DND-41 (cell line): ENCODE measurements around the gene MIEN1.
"Not testable (repeated sequence)": the region's sequence is repeated elsewhere in the genome, so short reads cannot be mapped to it uniquely, and the experiment has no call there.

ENCODE experiments used
- ATAC-seq: fragments of 200-7000 bp; cut with Tn5 transposase; 3 replicates; pipeline ENCODE4 v1.9.1; 2021; ENCODE audit warnings: low read depth; ENCODE audit not compliant: insufficient read depth
- DNase-seq: peaks from one replicate; pipeline ENCODE4 v3.0.0-alpha.2; 2020
- H2AFZ ChIP-seq: 2 replicates; pipeline ENCODE4 v1.6.0; 2012; ENCODE audit warnings: low read depth, low read length
- H3K27ac ChIP-seq: 2 replicates; pipeline ENCODE4 v1.5.1; 2012; ENCODE audit warnings: low read length, inconsistent platforms
- H3K27me3 ChIP-seq: fragments of 200-600 bp; sonication (generic); 2 replicates; pipeline ENCODE4 v1.6.0; 2012; ENCODE audit warnings: low read length, mild to moderate bottlenecking, inconsistent platforms; ENCODE audit not compliant: insufficient read depth, poor library complexity
- H3K36me3 ChIP-seq: 2 replicates; pipeline ENCODE4 v1.5.1; 2012; ENCODE audit warnings: low read length, inconsistent platforms; ENCODE audit not compliant: insufficient read depth
- H3K4me1 ChIP-seq: 2 replicates; pipeline ENCODE4 v1.5.1; 2012; ENCODE audit warnings: mild to moderate bottlenecking, low read length; ENCODE audit not compliant: insufficient read depth
- H3K4me2 ChIP-seq: 2 replicates; pipeline ENCODE4 v1.6.0; 2012; ENCODE audit warnings: mild to moderate bottlenecking, moderate library complexity, low read length, inconsistent platforms; ENCODE audit not compliant: insufficient read depth
- H3K4me3 ChIP-seq, 2 experiments: fragments of 200-600 bp in 1 of 2; shearing (Covaris generic) in 1 of 2; 2 replicates each; pipeline ENCODE4 v1.5.1; 2012 to 2016; ENCODE audit warnings: inconsistent platforms in 2 of 2, low read length in 2 of 2, mild to moderate bottlenecking in 2 of 2, low read depth in 1 of 2, moderate library complexity in 1 of 2
- H3K79me2 ChIP-seq: 2 replicates; pipeline ENCODE4 v1.6.0; 2012; ENCODE audit warnings: low read length, inconsistent platforms; ENCODE audit not compliant: insufficient read depth
- H3K9ac ChIP-seq: 2 replicates; pipeline ENCODE4 v1.6.0; 2012; ENCODE audit warnings: low read depth, mild to moderate bottlenecking, inconsistent platforms, low read length, moderate library complexity
- H3K9me3 ChIP-seq: 2 replicates; pipeline ENCODE4 v1.5.1; 2012; ENCODE audit warnings: low read length, moderate library complexity, mild to moderate bottlenecking, inconsistent platforms; ENCODE audit not compliant: insufficient read depth, severe bottlenecking
- H4K20me1 ChIP-seq: 2 replicates; pipeline ENCODE4 v1.6.0; 2012; ENCODE audit warnings: low read length; ENCODE audit not compliant: insufficient read depth
- EZH2 ChIP-seq: IDR thresholded peaks from 3 replicates; pipeline ENCODE4 v1.6.1; 2012; ENCODE audit warnings: borderline replicate concordance, low read depth, mild to moderate bottlenecking, moderate library complexity, low read length, inconsistent platforms; ENCODE audit not compliant: severe bottlenecking
- TF ChIP-seq, protein P1 (sequence below): IDR thresholded peaks from 2 replicates; pipeline ENCODE4 v1.5.1; 2012; ENCODE audit warnings: borderline replicate concordance, low read length, moderate library complexity, mild to moderate bottlenecking; ENCODE audit not compliant: poor library complexity, severe bottlenecking; ENCODE audit errors: extremely low read depth

Gene MIEN1

DNA sequence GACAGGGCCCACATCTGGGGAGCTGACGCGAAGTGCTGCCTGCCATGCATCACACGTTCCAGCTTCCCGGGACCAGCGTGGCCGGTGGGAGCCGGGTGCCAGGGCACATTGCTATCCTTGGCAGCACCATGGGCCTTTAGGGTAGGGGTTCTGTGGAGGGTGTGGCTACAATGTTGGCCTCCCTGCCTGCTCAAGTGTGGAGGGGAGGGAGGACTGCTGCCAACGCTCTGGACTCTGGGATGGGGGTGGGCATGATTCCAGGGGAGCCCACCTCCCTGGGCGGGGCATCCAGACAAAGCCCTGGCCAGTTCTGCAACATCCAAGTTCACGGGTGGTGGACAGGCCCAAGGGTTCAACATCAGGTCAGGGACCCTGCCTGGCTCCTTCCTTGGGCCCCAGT, 21.3 kb upstream of the MIEN1 start:
- DNase-seq, result no peak
- H3K79me2 ChIP-seq, result no peaks in the 10 kb centered on the region
- no peaks in the 10 kb centered on the region for H3K9me3 ChIP-seq
- H3K27me3 ChIP-seq, result no peaks in the 10 kb centered on the region
- H3K4me1 ChIP-seq, result peaks cover 42% of the 10 kb centered on the region
- H3K4me2 ChIP-seq, result no peak overlapping the region
- H4K20me1 ChIP-seq, result no peaks in the 10 kb centered on the region
- H3K4me3 ChIP-seq, result no peak overlapping the region
- no peak overlapping the region for H3K27ac ChIP-seq
- H3K9ac ChIP-seq, result no peak overlapping the region
- no peak for ATAC-seq
- TF ChIP-seq, protein P1, sequence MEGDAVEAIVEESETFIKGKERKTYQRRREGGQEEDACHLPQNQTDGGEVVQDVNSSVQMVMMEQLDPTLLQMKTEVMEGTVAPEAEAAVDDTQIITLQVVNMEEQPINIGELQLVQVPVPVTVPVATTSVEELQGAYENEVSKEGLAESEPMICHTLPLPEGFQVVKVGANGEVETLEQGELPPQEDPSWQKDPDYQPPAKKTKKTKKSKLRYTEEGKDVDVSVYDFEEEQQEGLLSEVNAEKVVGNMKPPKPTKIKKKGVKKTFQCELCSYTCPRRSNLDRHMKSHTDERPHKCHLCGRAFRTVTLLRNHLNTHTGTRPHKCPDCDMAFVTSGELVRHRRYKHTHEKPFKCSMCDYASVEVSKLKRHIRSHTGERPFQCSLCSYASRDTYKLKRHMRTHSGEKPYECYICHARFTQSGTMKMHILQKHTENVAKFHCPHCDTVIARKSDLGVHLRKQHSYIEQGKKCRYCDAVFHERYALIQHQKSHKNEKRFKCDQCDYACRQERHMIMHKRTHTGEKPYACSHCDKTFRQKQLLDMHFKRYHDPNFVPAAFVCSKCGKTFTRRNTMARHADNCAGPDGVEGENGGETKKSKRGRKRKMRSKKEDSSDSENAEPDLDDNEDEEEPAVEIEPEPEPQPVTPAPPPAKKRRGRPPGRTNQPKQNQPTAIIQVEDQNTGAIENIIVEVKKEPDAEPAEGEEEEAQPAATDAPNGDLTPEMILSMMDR, result no peak
- TF ChIP-seq EZH2, result no peak
- H3K36me3 ChIP-seq, result no peaks in the 10 kb centered on the region
- H2AFZ ChIP-seq, result no peak overlapping the region

DNA sequence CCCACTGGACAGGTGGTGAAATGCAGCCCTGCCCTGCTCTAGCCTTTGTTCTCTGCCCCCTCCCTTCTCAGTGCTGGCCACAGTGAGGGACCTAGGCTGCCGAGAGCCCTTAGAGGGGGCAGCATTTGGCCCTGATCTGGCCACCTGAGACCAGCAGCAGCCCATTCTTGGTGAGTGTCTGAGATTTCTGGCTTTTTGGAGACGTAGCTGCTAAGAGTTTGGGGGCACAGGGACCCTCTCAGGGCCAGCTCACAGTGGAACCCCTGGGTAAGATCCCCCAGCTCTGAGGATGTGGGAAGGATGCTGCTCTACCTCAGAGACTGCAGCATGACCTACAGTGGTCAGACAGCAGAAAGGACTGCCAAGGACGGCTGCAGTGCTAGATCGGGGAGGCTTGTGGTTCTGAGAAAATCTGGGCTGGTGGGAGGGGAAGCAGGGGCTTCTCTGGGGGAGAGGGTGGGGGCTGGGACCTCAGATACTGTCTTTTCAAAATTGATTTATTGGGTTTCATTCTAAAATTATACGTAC, 20.7 kb upstream of the MIEN1 start:
- no peaks in the 10 kb centered on the region for H3K79me2 ChIP-seq
- H3K36me3 ChIP-seq, result no peaks in the 10 kb centered on the region
- DNase-seq (no peak), ATAC-seq (no peak)
- no peak for TF ChIP-seq EZH2
- TF ChIP-seq, protein P1, result no peak
- H4K20me1 ChIP-seq, result no peaks in the 10 kb centered on the region
- H3K9ac ChIP-seq, result no peak overlapping the region
- peaks cover 36% of the 10 kb centered on the region for H3K4me1 ChIP-seq
- no peak overlapping the region for H3K27ac ChIP-seq
- H3K27me3 ChIP-seq, result no peaks in the 10 kb centered on the region
- H2AFZ ChIP-seq, result no peak overlapping the region
- H3K4me3 ChIP-seq, result no peak overlapping the region
- H3K9me3 ChIP-seq, result no peaks in the 10 kb centered on the region
- H3K4me2 ChIP-seq, result no peak overlapping the region

DNA sequence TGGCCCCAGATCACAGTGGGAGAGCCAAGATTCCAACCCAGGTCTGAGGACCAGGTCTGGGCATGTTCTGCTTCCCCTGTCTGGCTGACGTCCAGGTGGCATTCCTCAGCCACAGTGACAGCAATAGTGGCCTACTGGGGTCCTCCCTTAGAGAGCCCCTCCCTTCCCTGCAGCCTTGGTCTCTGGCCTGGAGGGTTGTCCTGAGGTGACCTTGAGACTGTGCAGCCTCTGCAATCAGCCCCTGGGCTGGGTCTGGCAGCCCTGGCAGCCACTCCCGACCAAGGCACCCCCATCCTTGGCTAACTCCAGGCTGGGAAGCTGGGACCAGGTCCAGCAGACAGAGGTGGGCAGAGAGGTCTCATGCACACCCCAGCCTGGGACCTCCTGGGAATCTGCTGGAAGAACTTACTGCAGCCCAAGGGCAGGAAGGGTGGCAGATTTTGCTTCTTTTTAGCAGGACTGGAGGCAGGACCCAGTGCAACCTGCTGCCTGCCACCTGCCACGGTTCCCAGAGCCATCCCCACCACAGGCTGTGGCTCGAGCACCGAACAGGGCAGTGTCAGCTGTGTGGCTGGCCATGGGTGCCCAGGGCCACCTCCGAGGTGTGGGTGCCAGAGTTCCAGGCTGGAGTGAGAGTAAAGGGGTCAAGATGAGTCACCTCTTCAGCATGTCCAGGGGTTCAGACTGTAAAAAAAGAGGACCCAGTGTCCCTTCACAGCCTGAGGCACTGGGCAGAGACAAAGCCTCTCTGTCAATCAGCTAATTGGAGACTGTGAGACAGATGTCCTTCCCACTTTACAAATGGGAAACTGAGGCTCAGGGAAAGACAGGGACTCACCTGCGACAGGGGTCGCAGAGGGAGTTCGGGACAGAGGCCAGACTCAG, 20.0 kb upstream of the MIEN1 start:
- no peak for ATAC-seq
- no peak overlapping the region for H3K4me2 ChIP-seq

DNA sequence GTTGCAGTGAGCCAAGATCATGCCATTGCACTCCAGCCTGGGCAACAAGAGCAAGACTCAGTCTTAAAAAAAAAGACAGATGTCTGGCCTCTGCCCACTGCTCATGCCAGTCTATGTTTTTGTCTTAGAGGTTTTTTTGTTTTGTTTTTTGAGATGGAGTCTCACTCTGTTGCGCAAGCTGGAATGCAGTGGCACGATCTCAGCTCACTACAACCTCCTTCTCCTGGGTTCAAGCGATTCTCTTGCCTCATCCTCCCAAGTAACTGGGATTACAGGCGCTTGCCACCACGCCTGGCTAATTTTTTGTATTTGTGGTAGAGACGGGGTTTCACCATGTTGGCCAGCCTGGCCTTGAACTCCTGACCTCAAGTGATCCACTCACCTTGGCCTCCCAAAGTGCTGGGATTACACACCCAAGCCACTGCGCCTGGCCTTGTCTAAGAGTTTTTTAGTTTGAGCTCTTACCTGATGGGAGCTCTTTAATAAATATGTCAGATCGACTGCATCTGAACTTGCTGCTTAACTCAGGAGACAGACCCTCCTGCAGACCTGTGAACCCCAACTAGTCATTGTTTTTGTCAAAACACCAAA, 18.2 kb upstream of the MIEN1 start:
- peaks cover 12% of the 10 kb centered on the region for H3K4me1 ChIP-seq
- H3K4me2 ChIP-seq, H3K36me3 ChIP-seq, DNase-seq, H4K20me1 ChIP-seq, H3K4me3 ChIP-seq, H3K9me3 ChIP-seq, ATAC-seq, H3K27ac ChIP-seq, H2AFZ ChIP-seq, H3K9ac ChIP-seq, H3K79me2 ChIP-seq, H3K27me3 ChIP-seq: not testable (repeated sequence)

More for the DNA sequence above, 20.0 kb upstream of the MIEN1 start:
- Histone ChIP-seq H3K27me3 (no peaks in the 10 kb centered on the region), H3K79me2 (no peaks in the 10 kb centered on the region), H3K36me3 (no peaks in the 10 kb centered on the region), H4K20me1 (no peaks in the 10 kb centered on the region), H3K4me3 (no peak overlapping the region), H3K9ac (no peak overlapping the region), H3K4me1 (peaks cover 29% of the 10 kb centered on the region), H2AFZ (no peak overlapping the region), H3K27ac (no peak overlapping the region), H3K9me3 (no peaks in the 10 kb centered on the region)
- DNase-seq, result no peak
- TF ChIP-seq, protein P1, result no peak
- TF ChIP-seq EZH2, result no peak
